ENCODE measurements around the gene GNPTG. TPM values are rescaled to one million over a fixed set of nuclear protein-coding genes. Genes with fewer than 3 reads are reported as not detected.

Gene GNPTG
- total RNA-seq, 1 experiment from 2014 or later = 16.0 TPM

DNA sequence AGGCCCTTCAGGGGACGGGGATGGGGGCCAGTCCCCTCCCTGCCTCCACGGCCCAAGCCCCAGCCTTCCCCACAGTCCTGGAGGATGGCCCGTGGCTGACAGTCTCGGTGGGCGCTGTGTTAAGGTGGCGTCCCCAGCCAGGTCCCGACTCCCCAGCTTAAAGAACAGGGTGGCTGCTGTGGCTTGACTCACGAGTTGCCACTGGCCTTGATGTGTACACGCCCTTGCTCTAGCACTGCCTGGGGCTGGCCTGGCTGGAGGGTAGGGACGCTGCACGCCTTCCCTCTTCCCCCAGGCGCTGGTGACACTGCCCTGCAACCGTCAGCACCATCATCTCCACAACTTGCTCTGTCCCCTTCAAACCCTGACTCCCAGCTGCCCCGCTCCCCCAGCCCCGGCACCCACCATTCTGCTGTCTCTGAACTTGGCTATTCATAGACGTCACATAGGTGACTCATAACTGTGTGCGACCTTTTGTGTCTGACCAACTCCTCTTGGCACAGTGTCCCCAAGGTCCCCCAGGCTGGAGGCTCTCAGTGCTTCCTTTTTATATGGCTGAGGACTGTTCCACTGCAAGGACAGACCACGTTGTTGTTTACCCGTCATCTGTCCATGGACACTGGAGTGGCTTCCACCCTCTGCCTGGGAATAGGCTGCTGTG is 6.3 kb downstream of the GNPTG start:
- no peaks in the 10 kb centered on the region for H3K27me3 ChIP-seq
- H3K36me3 ChIP-seq = peaks cover 7% of the 10 kb centered on the region; the same call in 1 of the 2 replicates
- no peaks in the 10 kb centered on the region for H3K4me1 ChIP-seq
- DNase-seq = no peak
- H3K9me3 ChIP-seq (replicated peaks) = no peaks in the 10 kb centered on the region
- H3K27ac ChIP-seq = no peak overlapping the region
- H3K4me3 ChIP-seq = no peak overlapping the region

GRCh38 chr16:1361685-1362360 is 10.1 kb downstream of the GNPTG start:
- no peak overlapping the region for H3K4me3 ChIP-seq
- no peaks in the 10 kb centered on the region for H3K9me3 ChIP-seq (replicated peaks)
- no peaks in the 10 kb centered on the region for H3K27me3 ChIP-seq
- H3K27ac ChIP-seq = no peak overlapping the region
- no peak for DNase-seq
- H3K36me3 ChIP-seq = peaks cover 17% of the 10 kb centered on the region
- H3K4me1 ChIP-seq = peaks cover 7% of the 10 kb centered on the region

DNA sequence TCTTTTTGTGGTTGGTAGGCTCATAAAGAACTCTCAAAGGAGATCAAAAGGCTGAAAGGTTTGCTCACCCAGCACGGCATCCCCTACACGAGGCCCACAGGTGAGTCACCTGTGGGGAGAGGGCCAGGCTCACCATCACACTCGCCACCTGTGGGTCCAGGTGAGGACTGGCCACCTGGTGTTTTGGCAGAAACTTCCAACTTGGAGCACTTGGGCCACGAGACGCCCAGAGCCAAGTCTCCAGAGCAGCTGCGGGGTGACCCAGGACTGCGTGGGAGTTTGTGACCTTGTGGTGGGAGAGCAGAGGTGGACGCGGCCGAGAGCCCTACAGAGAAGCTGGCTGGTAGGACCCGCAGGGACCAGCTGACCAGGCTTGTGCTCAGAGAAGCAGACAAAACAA is 11.1 kb downstream of the GNPTG start:
- Histone ChIP-seq H3K9me3 (replicated peaks) (no peaks in the 10 kb centered on the region), H3K4me3 (no peak overlapping the region), H3K27ac (no peak overlapping the region), H3K36me3 (peaks cover 17% of the 10 kb centered on the region), H3K27me3 (no peaks in the 10 kb centered on the region), H3K4me1 (peaks cover 7% of the 10 kb centered on the region)
- no peak for DNase-seq

DNA sequence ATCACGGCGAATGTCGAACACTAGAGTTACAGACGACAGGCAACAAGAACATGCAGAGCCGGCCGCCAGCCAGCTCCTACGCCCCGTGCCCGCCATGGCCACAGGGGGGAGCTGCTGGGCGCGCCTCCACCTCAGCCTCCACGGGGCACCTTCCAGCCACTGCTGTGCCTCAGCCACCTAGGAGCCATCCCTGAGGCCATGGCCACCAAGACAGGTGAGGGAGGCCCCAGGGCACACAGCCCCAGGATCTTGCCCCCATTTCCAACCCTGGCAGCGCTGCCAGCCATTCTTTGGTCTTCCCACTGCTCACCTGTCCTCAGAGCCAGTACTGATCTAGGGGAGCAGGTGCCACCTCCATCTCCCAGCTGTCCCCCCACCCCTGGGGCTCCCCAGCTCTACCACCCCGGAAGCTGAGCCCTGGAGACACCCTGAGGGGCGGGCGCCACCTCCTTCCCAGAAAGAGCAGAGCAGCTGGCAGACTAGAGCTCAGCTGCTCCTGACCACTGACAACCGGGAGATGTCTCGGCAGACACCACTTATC is 11.8 kb downstream of the GNPTG start:
- H3K4me1 ChIP-seq = peaks cover 7% of the 10 kb centered on the region
- H3K27ac ChIP-seq = 0 out of 2 replicates have a peak overlapping the region, but pooled peaks have one; percentile 12
- H3K9me3 ChIP-seq (replicated peaks) = no peaks in the 10 kb centered on the region
- H3K27me3 ChIP-seq = no peaks in the 10 kb centered on the region
- peaks cover 17% of the 10 kb centered on the region for H3K36me3 ChIP-seq
- no peak overlapping the region for H3K4me3 ChIP-seq
- peak; percentile 53 to 67 for DNase-seq

GRCh38 chr16:1364510-1364909 is 12.8 kb downstream of the GNPTG start:
- Histone ChIP-seq H3K9me3 (replicated peaks) (no peaks in the 10 kb centered on the region), H3K27ac (0 out of 2 replicates have a peak overlapping the region, but pooled peaks have one; percentile 10), H3K36me3 (peaks cover 17% of the 10 kb centered on the region), H3K4me1 (peaks cover 7% of the 10 kb centered on the region), H3K27me3 (no peaks in the 10 kb centered on the region), H3K4me3 (no peak overlapping the region)
- no peak for DNase-seq

- no peak overlapping the region for H3K27ac ChIP-seq
- H3K27me3 ChIP-seq = no peaks in the 10 kb centered on the region
- DNase-seq = no peak
- H3K4me3 ChIP-seq = no peak overlapping the region
- peaks cover 7% of the 10 kb centered on the region for H3K4me1 ChIP-seq
- peaks cover 17% of the 10 kb centered on the region for H3K36me3 ChIP-seq
- no peaks in the 10 kb centered on the region for H3K9me3 ChIP-seq (replicated peaks)
Observed at GRCh38 chr16:1366060-1366711, 14.5 kb downstream of the GNPTG start.

DNA sequence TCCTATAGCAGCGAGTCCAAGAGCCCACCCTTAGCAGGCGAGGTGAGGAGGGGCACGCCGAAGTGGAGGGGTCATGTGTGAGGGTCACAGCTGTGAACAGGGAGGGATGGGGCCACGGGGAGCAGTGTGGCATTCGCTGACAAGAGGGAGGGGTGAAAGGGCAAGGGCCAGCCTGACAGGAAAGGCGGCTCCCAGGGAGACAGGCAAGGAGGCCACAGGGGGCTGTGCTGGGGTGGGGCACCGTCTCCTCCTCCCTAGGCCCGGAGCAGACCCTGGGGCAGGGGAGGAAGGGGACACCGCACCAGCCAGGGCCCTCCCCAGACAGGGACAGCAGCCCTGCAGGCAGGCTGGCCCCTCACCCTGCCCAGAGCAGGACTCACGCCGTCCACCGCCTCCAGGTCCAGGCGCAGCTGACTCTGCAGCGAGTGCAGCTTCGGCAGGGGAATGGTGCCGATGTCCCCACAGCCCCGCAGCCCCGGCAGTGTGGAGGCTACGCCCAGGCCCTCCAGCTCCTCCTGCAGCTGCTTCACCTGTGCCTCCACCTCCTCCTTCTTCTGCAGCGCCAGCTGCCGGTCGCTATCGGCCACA is 15.1 kb downstream of the GNPTG start:
- no peaks in the 10 kb centered on the region for H3K27me3 ChIP-seq
- H3K36me3 ChIP-seq = peaks cover 17% of the 10 kb centered on the region
- H3K27ac ChIP-seq = no peak overlapping the region
- H3K4me3 ChIP-seq = no peak overlapping the region
- H3K9me3 ChIP-seq (replicated peaks) = no peaks in the 10 kb centered on the region
- H3K4me1 ChIP-seq = peaks cover 7% of the 10 kb centered on the region
- DNase-seq = no peak

- DNase-seq = no peak
- H3K9me3 ChIP-seq (replicated peaks) = no peaks in the 10 kb centered on the region
- no peaks in the 10 kb centered on the region for H3K27me3 ChIP-seq
- peaks cover 14% of the 10 kb centered on the region for H3K36me3 ChIP-seq
- no peak overlapping the region for H3K4me3 ChIP-seq
- peaks cover 12% of the 10 kb centered on the region for H3K4me1 ChIP-seq
- no peak overlapping the region for H3K27ac ChIP-seq
Observed at GRCh38 chr16:1367486-1368174, 15.9 kb downstream of the GNPTG start.

GRCh38 chr16:1371054-1371978 is 19.6 kb downstream of the GNPTG start:
- Histone ChIP-seq H3K4me3 (no peak overlapping the region), H3K36me3 (no peaks in the 10 kb centered on the region), H3K9me3 (replicated peaks) (no peaks in the 10 kb centered on the region), H3K4me1 (peaks cover 18% of the 10 kb centered on the region), H3K27me3 (no peaks in the 10 kb centered on the region), H3K27ac (no peak overlapping the region)
- no peak for DNase-seq

GRCh38 chr16:1372292-1372950 is 20.7 kb downstream of the GNPTG start:
- Histone ChIP-seq H3K4me3 (no peak overlapping the region), H3K9me3 (replicated peaks) (no peaks in the 10 kb centered on the region), H3K4me1 (peaks cover 18% of the 10 kb centered on the region), H3K27me3 (no peaks in the 10 kb centered on the region), H3K27ac (peak overlapping the region; percentile 38; the same call in 1 of the 2 replicates), H3K36me3 (no peaks in the 10 kb centered on the region)
- DNase-seq = peak; percentile 37 to 47

DNA sequence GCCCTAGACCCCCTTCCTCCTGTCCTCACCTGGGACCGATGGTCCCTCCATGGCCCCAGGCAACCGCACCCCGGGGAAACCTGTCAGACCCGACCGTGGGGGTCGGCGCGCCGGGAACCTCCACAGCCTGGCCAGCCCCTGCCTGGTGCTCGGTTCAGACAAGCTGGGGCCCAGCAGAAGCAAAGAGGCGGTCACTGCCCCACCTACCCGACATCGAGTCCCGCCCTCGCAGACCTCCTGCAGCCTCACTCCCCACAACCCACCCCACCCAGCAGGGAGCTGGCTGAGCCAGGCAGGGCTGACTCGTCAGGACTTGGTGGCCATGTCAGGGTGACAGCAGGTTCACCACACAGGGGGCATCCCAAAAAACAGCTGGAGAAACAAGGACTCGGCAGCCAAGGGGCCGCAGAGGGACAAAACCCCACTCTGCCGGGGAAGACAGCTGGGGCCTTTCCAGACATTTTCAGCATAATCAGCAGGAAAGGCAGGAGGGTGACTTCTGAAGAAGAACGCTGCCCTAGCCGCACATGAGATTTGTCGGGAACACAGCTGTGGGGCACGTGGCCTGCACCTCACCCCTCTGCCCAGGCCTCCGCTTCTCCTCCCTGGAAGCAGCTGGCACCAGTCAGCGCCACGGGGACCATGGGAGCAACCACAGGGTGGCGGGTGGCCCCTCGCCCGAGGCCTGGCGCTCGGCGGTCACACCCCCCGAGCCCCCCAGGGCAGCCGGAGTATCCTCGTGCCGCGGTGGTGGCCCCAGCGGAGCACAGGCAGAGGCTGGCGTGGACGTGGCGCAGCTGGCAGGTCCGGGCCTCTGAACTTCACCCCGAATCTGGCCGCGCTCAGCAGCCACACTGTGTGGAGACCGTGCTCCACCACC is 22.9 kb downstream of the GNPTG start:
- Histone ChIP-seq H3K4me3 (peak overlapping the region; percentile 31), H3K9me3 (replicated peaks) (no peaks in the 10 kb centered on the region), H3K36me3 (no peaks in the 10 kb centered on the region), H3K27ac (peak overlapping the region; percentile 96), H3K4me1 (peaks cover 18% of the 10 kb centered on the region), H3K27me3 (no peaks in the 10 kb centered on the region)
- DNase-seq = peak; percentile 97 to 98

DNA sequence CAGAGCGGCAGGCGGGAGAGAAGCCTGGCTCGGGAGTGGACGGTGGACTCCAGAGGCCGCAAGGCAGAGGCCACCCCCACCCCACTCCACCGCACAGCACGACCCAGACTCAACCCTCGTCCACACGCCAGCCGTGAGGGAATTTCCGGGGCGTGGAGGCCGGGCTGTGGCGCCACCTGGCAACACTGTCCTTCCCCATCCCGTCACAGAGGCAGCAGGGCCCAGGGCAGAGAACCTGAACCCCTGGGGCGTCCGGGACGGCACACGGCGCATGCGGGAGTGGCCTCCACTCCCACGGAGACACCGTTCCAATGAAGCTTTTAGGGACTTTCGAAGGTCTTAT is 23.5 kb downstream of the GNPTG start:
- no peaks in the 10 kb centered on the region for H3K27me3 ChIP-seq
- peak overlapping the region; percentile 31 for H3K4me3 ChIP-seq
- peaks cover 18% of the 10 kb centered on the region for H3K4me1 ChIP-seq
- H3K9me3 ChIP-seq (replicated peaks) = no peaks in the 10 kb centered on the region
- H3K36me3 ChIP-seq = no peaks in the 10 kb centered on the region
- DNase-seq = peak in 1 of 2 experiments; percentile 70
- peak overlapping the region; percentile 96 for H3K27ac ChIP-seq

All from SJCRH30 (cell line).